ENCODE measurements around the gene CGB7.

The CGB7 gene

GRCh38 chr19:49016067-49016839 lies 41.3 kb downstream of the CGB7 start:
- H3K4me3 ChIP-seq (ENCODE audit: low read length in 2 of 2): no peak overlapping the region
- H3K4me1 ChIP-seq (ENCODE audit: control insufficient read depth in 2 of 2, insufficient read depth in 2 of 2, low read length in 2 of 2): peaks cover 9 to 17% of the 10 kb centered on the region in 2 donors
- H3K9ac ChIP-seq (ENCODE audit: low read depth in 1 of 2, low read length in 2 of 2): no peak overlapping the region
- peaks cover 23 to 32% of the 10 kb centered on the region in 2 donors for H3K36me3 ChIP-seq (ENCODE audit: control insufficient read depth in 2 of 2, insufficient read depth in 2 of 2, low read length in 2 of 2)
- peaks cover 6 to 14% of the 10 kb centered on the region in 2 donors for H3K27me3 ChIP-seq (ENCODE audit: control insufficient read depth in 2 of 2, insufficient read depth in 2 of 2, low read length in 2 of 2)
- H3K9me3 ChIP-seq (ENCODE audit: control insufficient read depth in 2 of 2, low read length in 2 of 2): no peaks in the 10 kb centered on the region
- H3K27ac ChIP-seq (ENCODE audit: low read depth in 2 of 2, low read length in 2 of 2): no peak overlapping the region

- Histone ChIP-seq H3K27ac (ENCODE audit: low read depth in 2 of 2, low read length in 2 of 2) (no peak overlapping the region), H3K4me3 (ENCODE audit: low read length in 2 of 2) (no peak overlapping the region), H3K4me1 (ENCODE audit: control insufficient read depth in 2 of 2, insufficient read depth in 2 of 2, low read length in 2 of 2) (peaks cover 9 to 17% of the 10 kb centered on the region in 2 donors), H3K27me3 (ENCODE audit: control insufficient read depth in 2 of 2, insufficient read depth in 2 of 2, low read length in 2 of 2) (peaks cover 0 to 4% of the 10 kb centered on the region in 2 donors), H3K9ac (ENCODE audit: low read depth in 1 of 2, low read length in 2 of 2) (no peak overlapping the region), H3K36me3 (ENCODE audit: control insufficient read depth in 2 of 2, insufficient read depth in 2 of 2, low read length in 2 of 2) (peaks cover 36 to 37% of the 10 kb centered on the region in 2 donors), H3K9me3 (ENCODE audit: control insufficient read depth in 2 of 2, low read length in 2 of 2) (no peaks in the 10 kb centered on the region)
Observed at GRCh38 chr19:49014870-49015255, 42.7 kb downstream of the CGB7 start.

GRCh38 chr19:49014123-49014869 lies 43.3 kb downstream of the CGB7 start:
- Histone ChIP-seq H3K27me3 (ENCODE audit: control insufficient read depth in 2 of 2, insufficient read depth in 2 of 2, low read length in 2 of 2) (peaks cover 0 to 4% of the 10 kb centered on the region in 2 donors), H3K4me1 (ENCODE audit: control insufficient read depth in 2 of 2, insufficient read depth in 2 of 2, low read length in 2 of 2) (peaks cover 5 to 15% of the 10 kb centered on the region in 2 donors), H3K9ac (ENCODE audit: low read depth in 1 of 2, low read length in 2 of 2) (no peak overlapping the region), H3K9me3 (ENCODE audit: control insufficient read depth in 2 of 2, low read length in 2 of 2) (no peaks in the 10 kb centered on the region), H3K27ac (ENCODE audit: low read depth in 2 of 2, low read length in 2 of 2) (no peak overlapping the region), H3K36me3 (ENCODE audit: control insufficient read depth in 2 of 2, insufficient read depth in 2 of 2, low read length in 2 of 2) (peaks cover 41 to 42% of the 10 kb centered on the region in 2 donors), H3K4me3 (ENCODE audit: low read length in 2 of 2) (no peak overlapping the region)

- Histone ChIP-seq H3K4me1 (ENCODE audit: control insufficient read depth in 2 of 2, insufficient read depth in 2 of 2, low read length in 2 of 2) (no peaks in the 10 kb centered on the region), H3K9ac (ENCODE audit: low read depth in 1 of 2, low read length in 2 of 2) (no peak overlapping the region), H3K36me3 (ENCODE audit: control insufficient read depth in 2 of 2, insufficient read depth in 2 of 2, low read length in 2 of 2) (peaks cover 53 to 55% of the 10 kb centered on the region in 2 donors), H3K9me3 (ENCODE audit: control insufficient read depth in 2 of 2, low read length in 2 of 2) (no peaks in the 10 kb centered on the region), H3K4me3 (ENCODE audit: low read length in 2 of 2) (no peak overlapping the region), H3K27ac (ENCODE audit: low read depth in 2 of 2, low read length in 2 of 2) (no peak overlapping the region), H3K27me3 (ENCODE audit: control insufficient read depth in 2 of 2, insufficient read depth in 2 of 2, low read length in 2 of 2) (no peaks in the 10 kb centered on the region)
Observed at GRCh38 chr19:49011194-49011593, 46.4 kb downstream of the CGB7 start.

GRCh38 chr19:49010453-49010852 lies 47.1 kb downstream of the CGB7 start:
- Histone ChIP-seq H3K9me3 (ENCODE audit: control insufficient read depth in 2 of 2, low read length in 2 of 2) (no peaks in the 10 kb centered on the region), H3K9ac (ENCODE audit: low read depth in 1 of 2, low read length in 2 of 2) (no peak overlapping the region), H3K4me3 (ENCODE audit: low read length in 2 of 2) (no peak overlapping the region), H3K4me1 (ENCODE audit: control insufficient read depth in 2 of 2, insufficient read depth in 2 of 2, low read length in 2 of 2) (no peaks in the 10 kb centered on the region), H3K36me3 (ENCODE audit: control insufficient read depth in 2 of 2, insufficient read depth in 2 of 2, low read length in 2 of 2) (peaks cover 51 to 52% of the 10 kb centered on the region in 2 donors), H3K27ac (ENCODE audit: low read depth in 2 of 2, low read length in 2 of 2) (no peak overlapping the region), H3K27me3 (ENCODE audit: control insufficient read depth in 2 of 2, insufficient read depth in 2 of 2, low read length in 2 of 2) (no peaks in the 10 kb centered on the region)

GRCh38 chr19:49009828-49010227 lies 47.7 kb downstream of the CGB7 start:
- Histone ChIP-seq H3K9me3 (ENCODE audit: control insufficient read depth in 2 of 2, low read length in 2 of 2) (no peaks in the 10 kb centered on the region), H3K9ac (ENCODE audit: low read depth in 1 of 2, low read length in 2 of 2) (no peak overlapping the region), H3K36me3 (ENCODE audit: control insufficient read depth in 2 of 2, insufficient read depth in 2 of 2, low read length in 2 of 2) (peaks cover 50 to 52% of the 10 kb centered on the region in 2 donors), H3K27me3 (ENCODE audit: control insufficient read depth in 2 of 2, insufficient read depth in 2 of 2, low read length in 2 of 2) (no peaks in the 10 kb centered on the region), H3K4me1 (ENCODE audit: control insufficient read depth in 2 of 2, insufficient read depth in 2 of 2, low read length in 2 of 2) (no peaks in the 10 kb centered on the region), H3K27ac (ENCODE audit: low read depth in 2 of 2, low read length in 2 of 2) (no peak overlapping the region), H3K4me3 (ENCODE audit: low read length in 2 of 2) (no peak overlapping the region)

GRCh38 chr19:49006905-49007304 lies 50.6 kb downstream of the CGB7 start:
- Histone ChIP-seq H3K27ac (ENCODE audit: low read depth in 2 of 2, low read length in 2 of 2) (no peak overlapping the region), H3K4me3 (ENCODE audit: low read length in 2 of 2) (no peak overlapping the region), H3K4me1 (ENCODE audit: control insufficient read depth in 2 of 2, insufficient read depth in 2 of 2, low read length in 2 of 2) (no peaks in the 10 kb centered on the region), H3K9me3 (ENCODE audit: control insufficient read depth in 2 of 2, low read length in 2 of 2) (no peaks in the 10 kb centered on the region), H3K9ac (ENCODE audit: low read depth in 1 of 2, low read length in 2 of 2) (no peak overlapping the region), H3K36me3 (ENCODE audit: control insufficient read depth in 2 of 2, insufficient read depth in 2 of 2, low read length in 2 of 2) (peaks cover 46 to 65% of the 10 kb centered on the region in 2 donors), H3K27me3 (ENCODE audit: control insufficient read depth in 2 of 2, insufficient read depth in 2 of 2, low read length in 2 of 2) (no peaks in the 10 kb centered on the region)

GRCh38 chr19:49004964-49005614 lies 52.5 kb downstream of the CGB7 start:
- H3K27ac ChIP-seq (ENCODE audit: low read depth in 2 of 2, low read length in 2 of 2): no peak overlapping the region
- no peaks in the 10 kb centered on the region for H3K4me1 ChIP-seq (ENCODE audit: control insufficient read depth in 2 of 2, insufficient read depth in 2 of 2, low read length in 2 of 2)
- H3K9me3 ChIP-seq (ENCODE audit: control insufficient read depth in 2 of 2, low read length in 2 of 2): no peaks in the 10 kb centered on the region
- H3K27me3 ChIP-seq (ENCODE audit: control insufficient read depth in 2 of 2, insufficient read depth in 2 of 2, low read length in 2 of 2): no peaks in the 10 kb centered on the region
- peaks cover 39 to 52% of the 10 kb centered on the region in 2 donors for H3K36me3 ChIP-seq (ENCODE audit: control insufficient read depth in 2 of 2, insufficient read depth in 2 of 2, low read length in 2 of 2)
- H3K4me3 ChIP-seq (ENCODE audit: low read length in 2 of 2): no peak overlapping the region
- H3K9ac ChIP-seq (ENCODE audit: low read depth in 1 of 2, low read length in 2 of 2): no peak overlapping the region

Measured in mucosa of rectum (tissue), 2 donors.